IMR-90 (cell line): ENCODE data around the gene PCYT1A. TPM values are rescaled to one million over a fixed set of nuclear protein-coding genes. Genes with fewer than 3 reads are reported as not detected.

Source experiments
- ATAC-seq: fragments of 200-7000 bp; cut with Tn5 transposase; 2 replicates; pipeline ENCODE4 v1.9.1; 2020; ENCODE audit warnings: low read depth, mild to moderate bottlenecking, moderate library complexity
- BruUV-seq: library from RNA; stranded (reverse); fragments of 400-500 nt; replicated peaks from 2 replicates; lab custom pipeline; 2021; lab: Mats Ljungman, UMichigan
- CTCF ChIA-PET: fragments of 300-600 bp; formaldehyde crosslinking; extraction: SDS; loops from one replicate; lab custom pipeline; 2021; ENCODE audit warnings: antibody characterized with exemption; lab: Yijun Ruan, JAX
- POLR2A ChIA-PET: fragments of 300-600 bp; sonication (Branson Sonifier 250); formaldehyde crosslinking; loops from one replicate; lab custom pipeline; 2022; ENCODE audit warnings: antibody characterized with exemption; ENCODE audit not compliant: unreplicated experiment; lab: Charles Lee
- DNase-seq: peaks from one replicate; pipeline ENCODE4 v3.0.0; 2013
- H2AFZ ChIP-seq: replicated peaks from 2 replicates; pipeline ENCODE3; 2013; ENCODE audit warnings: low read length, mild to moderate bottlenecking; ENCODE audit not compliant: poor library complexity
- H2AK5ac ChIP-seq: 2 replicates; pipeline ENCODE4 v1.6.1; 2013; ENCODE audit warnings: low read depth, low read length, inconsistent platforms
- H2AK9ac ChIP-seq: replicated peaks from 2 replicates; pipeline ENCODE3; 2013; ENCODE audit warnings: mild to moderate bottlenecking, low read depth, low read length, moderate library complexity; ENCODE audit not compliant: poor library complexity
- H2BK120ac ChIP-seq: 2 replicates; pipeline ENCODE4 v1.6.1; 2013; ENCODE audit warnings: low read depth, low read length, inconsistent platforms
- H2BK15ac ChIP-seq: 3 replicates; pipeline ENCODE4 v1.6.1; 2013; ENCODE audit warnings: low read depth, low read length, inconsistent platforms
- H2BK20ac ChIP-seq: 2 replicates; pipeline ENCODE4 v1.6.1; 2013; ENCODE audit warnings: low read depth, mild to moderate bottlenecking, inconsistent platforms, low read length, moderate library complexity
- H2BK5ac ChIP-seq: 2 replicates; pipeline ENCODE4 v1.6.1; 2013; ENCODE audit warnings: mild to moderate bottlenecking, low read depth, low read length, inconsistent platforms; ENCODE audit not compliant: poor library complexity, severe bottlenecking
- H3K14ac ChIP-seq: replicated peaks from 2 replicates; pipeline ENCODE4 v1.6.1; 2013; ENCODE audit warnings: low read depth, low read length, inconsistent platforms
- H3K18ac ChIP-seq: 2 replicates; pipeline ENCODE4 v1.6.1; 2013; ENCODE audit warnings: low read depth, low read length, control low read depth
- H3K23ac ChIP-seq: 2 replicates; pipeline ENCODE4 v1.6.1; 2013; ENCODE audit warnings: low read depth, low read length, inconsistent platforms
- H3K27ac ChIP-seq: 2 replicates; pipeline ENCODE4 v1.5.1; 2013; ENCODE audit warnings: mild to moderate bottlenecking, control low read depth, low read length; ENCODE audit not compliant: insufficient read depth
- H3K27me3 ChIP-seq: 2 replicates; pipeline ENCODE4 v1.6.1; 2013; ENCODE audit warnings: low read length; ENCODE audit not compliant: control insufficient read depth, insufficient read depth
- H3K36me3 ChIP-seq: 2 replicates; pipeline ENCODE4 v1.6.1; 2013; ENCODE audit warnings: low read length, mixed read lengths; ENCODE audit not compliant: control insufficient read depth, insufficient read depth
- H3K4ac ChIP-seq: 2 replicates; pipeline ENCODE4 v1.6.1; 2013; ENCODE audit warnings: low read depth, low read length, inconsistent platforms
- H3K4me1 ChIP-seq: 2 replicates; pipeline ENCODE4 v1.6.1; 2013; ENCODE audit warnings: low read length, mixed read lengths; ENCODE audit not compliant: control insufficient read depth, insufficient read depth
- H3K4me2 ChIP-seq: 2 replicates; pipeline ENCODE4 v1.6.1; 2013; ENCODE audit warnings: low read depth, mild to moderate bottlenecking, control low read depth, low read length, moderate library complexity
- H3K4me3 ChIP-seq: 2 replicates; pipeline ENCODE4 v1.5.1; 2013; ENCODE audit warnings: low read depth, mild to moderate bottlenecking, control low read depth, low read length, moderate library complexity; ENCODE audit not compliant: insufficient read depth
- H3K56ac ChIP-seq: 2 replicates; pipeline ENCODE4 v1.6.1; 2013; ENCODE audit warnings: low read length, inconsistent platforms; ENCODE audit not compliant: insufficient read depth; ENCODE audit errors: extremely low read depth
- H3K79me1 ChIP-seq, 2 experiments: 2 replicates each; pipeline ENCODE4 v1.6.1; 2013; ENCODE audit warnings: low read length in 2 of 2, inconsistent platforms in 1 of 2, low read depth in 1 of 2
- H3K9ac ChIP-seq: 2 replicates; pipeline ENCODE4 v1.6.1; 2013; ENCODE audit warnings: low read depth, low read length, control low read depth
- H3K9me1 ChIP-seq: 2 replicates; pipeline ENCODE4 v1.6.1; 2013; ENCODE audit warnings: low read length, inconsistent platforms; ENCODE audit not compliant: insufficient read depth
- H3K9me3 ChIP-seq: 2 replicates; pipeline ENCODE4 v1.6.1; 2013; ENCODE audit warnings: low read length; ENCODE audit not compliant: control insufficient read depth, insufficient read depth
- H4K20me1 ChIP-seq: 2 replicates; pipeline ENCODE4 v1.6.1; 2013; ENCODE audit warnings: low read length, inconsistent platforms; ENCODE audit not compliant: insufficient read depth
- H4K5ac ChIP-seq: 2 replicates; pipeline ENCODE4 v1.6.1; 2013; ENCODE audit warnings: mild to moderate bottlenecking, low read depth, low read length, control low read depth
- H4K8ac ChIP-seq, 2 experiments: 2 replicates each; pipeline ENCODE4 v1.6.1; 2013; ENCODE audit warnings: low read depth in 2 of 2, low read length in 2 of 2, control low read depth in 1 of 2, inconsistent platforms in 1 of 2
- H4K91ac ChIP-seq: 2 replicates; pipeline ENCODE4 v1.6.1; 2013; ENCODE audit warnings: low read depth, low read length, inconsistent platforms; ENCODE audit not compliant: insufficient read depth
- BHLHE40 ChIP-seq: fragments of 150-350 bp; IDR thresholded peaks from 2 replicates; pipeline ENCODE4 v1.6.1; 2016; ENCODE audit warnings: mild to moderate bottlenecking, low read depth, low read length
- CHD1 ChIP-seq: IDR thresholded peaks from 2 replicates; pipeline ENCODE4 v1.6.1; 2012; ENCODE audit warnings: low read depth, low read length, improper control_type of control experiment
- CTCF ChIP-seq: conservative IDR thresholded peaks from 2 replicates; pipeline ENCODE4 v1.5.1; 2012; ENCODE audit warnings: mild to moderate bottlenecking, low read depth, low read length, improper control_type of control experiment
- ELK1 ChIP-seq: fragments of 150-350 bp; IDR thresholded peaks from 2 replicates; pipeline ENCODE4 v1.6.1; 2016; ENCODE audit warnings: low read depth, mild to moderate bottlenecking, low read length, moderate library complexity, borderline replicate concordance
- MAFK ChIP-seq: IDR thresholded peaks from 2 replicates; pipeline ENCODE4 v1.6.1; 2012; ENCODE audit warnings: low read depth, low read length, improper control_type of control experiment
- NFE2L2 ChIP-seq: fragments of 150-350 bp; IDR thresholded peaks from 2 replicates; pipeline ENCODE4 v1.6.1; 2016; ENCODE audit warnings: low read depth, mild to moderate bottlenecking, low read length
- RCOR1 ChIP-seq: IDR thresholded peaks from 2 replicates; pipeline ENCODE4 v1.6.1; 2012; ENCODE audit warnings: mild to moderate bottlenecking, low read length, improper control_type of control experiment; ENCODE audit not compliant: insufficient replicate concordance
- USF2 ChIP-seq: fragments of 150-350 bp; IDR thresholded peaks from 2 replicates; pipeline ENCODE4 v1.6.1; 2017; ENCODE audit warnings: mild to moderate bottlenecking, antibody characterized with exemption, low read length, low read depth
- WGBS, 2 experiments: methylation state at CpG; one replicate each; pipeline versions ENCODE4 v1.1.5 to v1.1.7; 2013; ENCODE audit warnings: missing lambda C conversion rate in 2 of 2; ENCODE audit not compliant: insufficient read length in 1 of 2; ENCODE audit errors: extremely low coverage in 2 of 2; 5-methylcytosine and 5-hydroxymethylcytosine counted together
- dilution Hi-C: fragments of 300-500 bp; cut with HindIII; formaldehyde crosslinking; loops from one replicate; pipeline ENCODE4 v1.14.3; 2018; ENCODE audit warnings: low sequenced_read_pairs; ENCODE audit not compliant: unreplicated experiment
- in situ Hi-C: fragments of 300-500 bp; cut with MboI; formaldehyde crosslinking; loops from 3 replicates; pipeline ENCODE4 v1.14.3; 2019; ENCODE audit warnings: low sequenced_read_pairs, inconsistent platforms, mixed read lengths
- intact Hi-C: fragments of 100-400 bp; cut with micrococcal nuclease; formaldehyde crosslinking; loops from 2 replicates; pipeline ENCODE4 v1.10.0; 2022
- polyA plus RNA-seq, 3 experiments: library from polyadenylated mRNA; depleted of rRNA; stranded (reverse); fragments of >200 nt; gene quantifications; 2 replicates each; pipeline ENCODE4 v1.2.3, GENCODE V29; 2012; ENCODE audit warnings: low replicate concordance in 1 of 3
- total RNA-seq: library from RNA; depleted of rRNA; stranded (reverse); fragments of >200 nt; gene quantifications from 2 replicates; pipeline ENCODE4 v1.2.3, GENCODE V29; 2012

The PCYT1A gene
- total and polyA plus RNA-seq, 2 of the 4 experiments (the other 2 are of a cell fraction), result 62.8 to 127 TPM

DNA sequence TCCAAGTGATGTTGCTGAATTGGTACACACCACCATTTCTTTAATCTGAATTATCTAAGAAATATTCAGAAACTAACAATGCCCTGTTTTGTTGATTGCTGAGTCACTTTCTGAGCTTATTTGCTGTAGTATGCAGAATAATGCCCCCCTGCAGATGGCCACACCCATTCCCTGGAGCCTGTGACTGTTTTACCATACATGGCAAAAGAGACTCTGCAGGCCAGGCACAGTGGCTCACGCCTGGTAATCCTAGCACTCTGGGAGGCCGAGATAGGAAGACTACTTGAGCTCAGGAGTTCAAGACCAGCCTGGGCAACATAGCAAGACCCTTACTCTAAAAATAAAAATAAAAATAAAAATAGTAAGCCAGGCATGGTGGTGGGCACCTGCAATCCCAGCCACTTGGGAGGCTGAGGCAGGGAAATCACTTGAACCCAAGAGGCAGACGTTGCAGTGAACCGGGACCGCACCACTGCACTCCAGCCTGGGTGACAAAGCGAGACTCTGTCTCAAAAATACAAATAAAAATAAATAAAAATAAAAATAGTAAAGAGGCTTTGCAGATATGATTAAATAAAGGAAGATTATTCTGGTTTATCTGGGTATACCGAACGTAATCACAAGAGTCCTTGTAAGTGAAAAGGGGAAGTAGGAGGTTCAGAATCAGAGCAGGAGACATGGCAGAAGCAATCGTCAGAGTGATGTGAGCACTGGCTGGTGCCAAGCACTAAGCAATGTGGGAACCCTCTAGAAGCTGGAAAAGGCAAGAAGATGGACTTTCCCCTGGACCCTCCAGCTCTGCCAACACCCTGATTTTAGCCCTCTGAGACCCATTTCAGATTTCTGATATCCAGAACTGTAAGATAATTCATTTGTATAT, 19.0 kb downstream of the PCYT1A start:
- Histone ChIP-seq H3K56ac (0 out of 2 replicates have a peak overlapping the region, but pooled peaks have one; percentile 8), H4K20me1 (peaks cover 25% of the 10 kb centered on the region), H3K14ac (peak overlapping the region; percentile 70; the same call in 1 of the 2 replicates), H2AK5ac (peak overlapping the region; percentile 84), H2AFZ (no peak overlapping the region), H3K4me3 (no peak overlapping the region), H4K5ac (peak overlapping the region; percentile 86), H3K4ac (peak overlapping the region; percentile 81), H2BK15ac (0 out of 3 replicates have a peak overlapping the region, but pooled peaks have one; percentile 54), H3K79me1 (peaks cover 43 to 59% of the 10 kb centered on the region in 2 experiments), H4K91ac (peak overlapping the region; percentile 78), H4K8ac (peak overlapping the region; percentile 73 to 81), H3K4me1 (peaks cover 4% of the 10 kb centered on the region), H2BK20ac (no peak overlapping the region; the same call in 1 of the 2 replicates), H3K27me3 (no peaks in the 10 kb centered on the region), H3K9me3 (no peaks in the 10 kb centered on the region), H3K36me3 (peaks cover 23% of the 10 kb centered on the region), H2BK120ac (peak overlapping the region; percentile 84; the same call in 1 of the 2 replicates), H2BK5ac (peak overlapping the region; percentile 48), H3K9me1 (peaks cover 11% of the 10 kb centered on the region), H3K18ac (peak overlapping the region; percentile 87; the same call in 1 of the 2 replicates), H3K4me2 (no peak overlapping the region), H3K27ac (peak overlapping the region; percentile 92), H2AK9ac (peak overlapping the region; percentile 2), H3K23ac (peak overlapping the region; percentile 31; the same call in 1 of the 2 replicates), H3K9ac (no peak overlapping the region)
- dilution Hi-C loops, result no loop called here
- ChIA-PET CTCF (interaction anchor here (0.5 to 2.0 kb wide), 6 partner anchors 15 to 524 kb away, joined by 3 to 9 read pairs (median 4); no protein-coding TSS in a partner anchor), POLR2A (no interaction called here)
- intact Hi-C loops, result no loop called here
- DNase-seq (peak; percentile 75), ATAC-seq (peak; percentile 96)
- WGBS, 2 experiments, result 100% methylated on average over 2 of the region's 9 CpGs; no CpG with 5 or more reads in 1 of the 2 experiments
- in situ Hi-C loops, result no loop called here
- TF ChIP-seq ELK1, result no peak
- peak; percentile 85 for TF ChIP-seq MAFK
- no peak for TF ChIP-seq BHLHE40
- TF ChIP-seq USF2, result no peak
- no peak for TF ChIP-seq CTCF
- no peak for TF ChIP-seq RCOR1
- no peak for TF ChIP-seq CHD1
- TF ChIP-seq NFE2L2, result peak; percentile 70
- no TSS peak for BruUV-seq
